NCI-H1694 treated with DMSO at 0.1 percent for 48 hours (cell line): Measurements from ENCODE around the gene SEC24D.
A peak's percentile ranks its signal among the peaks of the same experiment; 100 is the strongest.

Experiments used
- DNase-seq: peaks from one replicate; lab custom pipeline; 2025; lab: John Stamatoyannopoulos, UW

Gene SEC24D

DNA sequence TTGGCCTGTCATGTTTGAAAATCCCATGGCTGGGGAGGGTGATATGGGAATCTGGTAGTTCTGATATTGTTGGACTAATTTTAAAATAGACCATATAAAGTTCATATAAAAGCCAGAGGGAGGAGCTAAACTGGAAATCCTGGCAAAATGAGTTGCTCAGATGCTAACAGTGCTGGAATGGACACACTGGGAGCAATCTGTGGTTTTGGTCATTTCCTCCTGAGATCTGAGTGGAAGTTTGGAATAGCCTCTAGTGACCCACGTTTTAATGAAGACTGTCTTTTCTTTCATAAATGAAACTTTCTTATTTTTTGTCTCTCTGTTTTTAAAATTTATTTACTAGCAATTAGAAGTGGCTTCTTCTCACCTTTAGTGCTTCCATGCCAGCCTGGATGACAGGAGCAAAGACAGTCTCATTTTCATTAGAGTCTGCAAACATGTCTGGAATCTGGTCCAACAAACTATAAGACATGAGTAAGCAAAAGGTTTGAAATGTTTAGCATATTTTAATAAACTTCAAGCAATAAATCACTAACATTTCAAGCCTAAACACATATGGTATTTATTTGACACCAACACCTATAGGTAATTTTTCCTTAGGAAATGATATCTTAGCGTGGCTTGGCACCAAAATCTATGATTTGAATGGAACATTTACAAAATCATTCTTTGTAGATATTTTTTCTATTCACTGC, 84.2 kb downstream of the SEC24D start:
- no peak for DNase-seq

- DNase-seq: no peak
These were observed 86.5 kb downstream of the SEC24D start for GRCh38 chr4:118749347-118749988.

GRCh38 chr4:118746251-118746919, 89.5 kb downstream of the SEC24D start:
- DNase-seq: no peak

DNA sequence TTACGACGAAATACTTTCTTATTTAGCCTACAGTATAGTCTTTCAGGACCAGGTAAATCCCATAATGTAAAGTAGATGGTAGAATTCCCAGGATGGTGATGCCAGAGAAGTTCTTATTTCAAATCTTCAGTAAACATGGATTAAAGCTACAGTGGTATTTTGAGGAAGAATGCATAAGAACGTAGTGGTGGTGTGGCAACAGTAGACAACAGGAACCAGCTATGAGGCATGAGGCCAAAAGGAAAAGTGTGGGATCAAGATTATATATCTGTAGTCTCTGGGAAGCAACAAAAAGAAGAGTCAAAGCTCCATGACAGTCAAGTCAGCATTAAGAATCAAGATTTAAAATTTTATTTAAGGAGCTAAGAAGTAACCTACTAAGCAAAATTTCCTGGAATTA, 90.6 kb downstream of the SEC24D start:
- DNase-seq: no peak

GRCh38 chr4:118743867-118744266, 92.1 kb downstream of the SEC24D start:
- no peak for DNase-seq

- DNase-seq: no peak
These were observed 93.9 kb downstream of the SEC24D start for GRCh38 chr4:118742050-118742449.

- DNase-seq: no peak
These were observed 94.5 kb downstream of the SEC24D start for GRCh38 chr4:118741301-118741855.

GRCh38 chr4:118740869-118741268, 95.1 kb downstream of the SEC24D start:
- DNase-seq: peak; percentile 3

DNA sequence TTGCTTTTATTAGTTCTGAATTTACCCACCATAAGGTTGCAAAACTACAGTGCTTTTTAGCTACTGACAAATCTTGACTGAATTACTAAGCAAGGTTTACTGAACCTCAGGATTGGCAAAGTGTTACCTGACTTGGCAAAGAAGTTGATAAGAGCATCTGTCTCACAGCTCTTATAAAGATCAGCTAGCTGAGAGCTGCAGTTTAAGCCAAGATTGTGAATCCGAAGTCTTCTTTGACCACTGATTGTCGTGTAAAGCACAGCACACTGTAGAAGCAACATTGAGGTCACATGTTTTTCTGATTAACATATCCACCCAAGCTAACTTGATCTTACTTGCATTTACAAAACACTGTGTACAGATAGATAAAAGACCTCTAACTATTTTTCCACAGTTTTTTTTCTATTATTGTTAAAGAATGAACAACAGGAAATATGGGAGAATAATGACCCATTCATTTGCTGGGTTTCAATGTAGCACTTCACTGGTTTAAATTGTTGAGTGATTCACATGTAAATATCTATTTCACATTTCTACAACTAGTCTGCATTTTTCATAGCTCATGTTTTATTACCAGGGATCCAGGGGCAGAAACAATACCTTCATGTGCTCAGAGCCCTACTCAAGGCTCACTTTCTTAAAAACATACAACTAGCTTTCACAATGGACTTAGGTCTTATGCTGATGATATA, 96.8 kb downstream of the SEC24D start:
- DNase-seq: no peak

DNA sequence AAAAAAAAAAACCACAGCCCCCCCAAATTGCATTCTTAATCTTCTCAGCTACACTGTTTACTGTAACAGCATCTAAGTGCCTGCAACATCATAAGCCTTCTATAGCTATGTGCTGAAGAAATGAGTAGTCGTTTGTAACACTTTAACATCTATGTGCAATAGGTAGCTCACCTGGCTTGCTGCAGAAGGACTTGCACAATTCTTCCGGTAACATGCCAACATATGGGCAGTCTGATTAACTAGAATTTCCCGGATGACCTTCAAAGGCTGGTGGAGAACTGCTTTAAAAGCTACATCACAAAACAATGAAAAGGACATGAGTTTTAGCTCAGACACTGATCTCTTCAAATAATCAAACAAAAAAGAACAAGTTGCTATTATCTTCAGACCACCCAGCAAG, 97.8 kb downstream of the SEC24D start:
- DNase-seq: no peak

GRCh38 chr4:118736900-118737299, 99.0 kb downstream of the SEC24D start:
- no peak for DNase-seq

GRCh38 chr4:118734491-118735205, 101.3 kb downstream of the SEC24D start:
- no peak for DNase-seq

DNA sequence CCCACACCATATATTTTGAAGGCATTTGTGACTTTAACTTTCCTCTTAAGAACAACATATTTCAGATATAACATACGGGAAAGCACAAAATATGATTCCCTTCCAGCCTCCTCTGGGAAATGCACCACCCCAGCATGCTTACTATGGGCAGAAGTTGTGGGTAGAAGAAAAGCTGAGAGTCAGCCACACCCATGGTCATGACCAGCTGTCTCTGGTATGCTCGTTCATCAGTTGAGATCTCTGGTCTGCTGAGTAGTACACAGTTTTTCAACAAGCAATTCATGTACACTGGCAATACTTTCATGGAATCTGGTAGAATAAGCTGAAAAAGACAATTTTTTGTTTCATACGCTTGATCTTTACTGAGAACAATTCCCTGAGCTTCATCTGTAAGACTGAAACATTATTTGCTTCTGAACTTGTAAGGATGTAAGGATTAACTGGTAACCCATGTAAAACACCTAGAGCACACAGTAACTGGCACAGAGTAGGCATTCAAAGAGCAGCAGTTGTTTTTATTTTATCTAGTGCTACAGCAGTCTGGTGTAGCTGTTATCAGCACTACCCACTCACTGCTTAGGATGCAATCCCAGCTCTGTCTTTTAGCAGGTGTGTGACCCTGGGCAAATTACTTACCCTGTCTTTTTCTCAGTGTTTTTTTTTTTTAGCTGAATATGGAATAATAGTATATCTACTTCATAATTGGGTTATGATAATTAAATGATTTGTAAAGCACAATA, 103.2 kb downstream of the SEC24D start:
- DNase-seq: no peak

DNA sequence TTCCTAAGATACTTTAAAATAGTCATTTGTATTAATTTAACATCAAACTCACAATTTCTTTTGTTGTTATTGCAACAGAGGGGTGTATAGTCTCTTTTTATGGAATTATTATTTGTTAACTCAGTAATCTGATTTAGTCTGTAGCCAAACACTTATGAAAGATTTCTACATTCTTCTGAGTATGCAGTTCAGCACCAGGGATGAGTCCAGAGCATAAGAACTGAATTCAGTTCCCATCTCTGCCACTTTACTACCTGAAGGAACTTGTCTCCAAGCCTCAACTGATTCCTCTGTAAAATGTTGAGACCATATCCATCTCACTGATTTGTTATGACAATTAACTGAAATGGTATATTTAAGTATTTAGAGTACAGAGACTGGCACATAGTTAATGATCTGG, 105.2 kb downstream of the SEC24D start:
- DNase-seq: no peak

DNA sequence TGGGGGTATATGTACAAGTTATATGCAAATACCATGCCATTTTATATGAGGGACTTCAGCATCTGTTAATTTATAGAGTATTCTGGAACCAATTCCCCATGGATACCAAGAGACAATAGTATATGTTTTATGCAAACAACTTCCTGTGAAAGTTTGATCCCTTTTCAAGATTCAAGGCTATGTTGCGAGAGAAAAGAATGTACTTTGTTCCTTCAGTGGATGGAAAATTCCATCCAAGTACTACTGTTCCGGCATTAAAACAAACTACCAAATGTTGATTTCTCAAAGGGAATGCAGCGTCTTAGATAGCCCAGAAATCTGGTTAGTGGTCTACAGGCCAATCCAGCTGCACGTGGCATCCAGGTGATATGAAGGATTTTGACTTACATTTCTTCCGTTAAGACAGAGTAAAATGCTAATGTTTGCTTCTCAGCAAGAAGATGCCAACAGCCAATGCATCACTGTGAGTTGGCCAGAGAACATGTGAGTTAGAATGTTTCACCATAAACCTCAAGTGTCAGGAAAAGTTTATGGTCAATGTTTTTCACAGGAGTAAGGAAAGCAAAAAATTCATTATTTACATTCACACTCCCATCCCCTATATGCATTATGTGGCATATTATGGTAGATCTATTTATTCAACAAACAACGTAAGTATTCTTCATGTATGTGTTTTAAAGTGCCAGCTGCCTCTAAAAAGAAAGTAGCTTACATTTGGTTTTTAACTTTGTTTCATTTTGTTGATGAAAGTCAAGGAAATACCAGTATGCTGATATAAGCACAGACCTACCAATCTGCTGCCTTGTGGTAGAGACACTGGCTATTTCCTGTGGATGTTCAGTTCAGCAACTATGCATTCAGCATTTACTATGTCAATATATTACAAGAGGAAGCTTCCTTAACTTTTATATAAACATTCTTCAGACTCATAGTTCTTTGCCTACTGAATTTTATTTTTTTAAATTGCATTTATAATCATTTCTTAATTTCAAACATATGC, 106.3 kb downstream of the SEC24D start:
- DNase-seq: no peak

DNA sequence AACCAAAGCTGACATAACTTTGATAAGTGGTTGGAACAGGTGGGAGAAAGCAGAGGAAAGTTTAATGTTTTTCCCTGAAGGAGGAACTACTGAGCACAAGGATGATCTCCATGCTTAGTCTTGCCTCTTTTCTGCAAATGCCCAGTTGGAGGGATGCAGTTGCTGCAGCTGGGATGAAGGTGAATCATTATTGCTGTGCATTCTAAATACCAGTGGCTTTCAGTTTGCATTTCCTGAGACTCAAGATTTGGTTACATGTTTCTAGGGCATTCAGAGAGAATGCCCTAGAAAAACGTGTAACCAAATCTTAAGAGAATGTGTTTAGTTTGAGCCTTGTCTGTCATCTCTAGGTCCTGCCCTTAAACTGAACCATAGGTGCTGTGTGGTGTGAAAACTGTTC, 108.6 kb downstream of the SEC24D start:
- no peak for DNase-seq

- DNase-seq: no peak
These were observed 112.6 kb downstream of the SEC24D start for GRCh38 chr4:118723369-118723768.

GRCh38 chr4:118721752-118722151, 114.2 kb downstream of the SEC24D start:
- no peak for DNase-seq

GRCh38 chr4:118718511-118719170, 117.3 kb downstream of the SEC24D start:
- DNase-seq: no peak
